GM19328 (cell line): ENCODE data around the gene FHIT.

Experiments
- ATAC-seq: cut with Tn5 transposase; IDR thresholded peaks from one replicate; pipeline ENCODE4 v1.9.1; 2021; ENCODE audit warnings: mild to moderate bottlenecking, moderate library complexity; ENCODE audit not compliant: unreplicated experiment

FHIT gene

GRCh38 chr3:60095516-60095915, 1155.7 kb downstream of the FHIT start:
- ATAC-seq, result no peak

- ATAC-seq, result no peak
Observed at GRCh38 chr3:60094392-60094947, 1156.8 kb downstream of the FHIT start.

- ATAC-seq, result no peak
Observed at GRCh38 chr3:60090548-60090947, 1160.7 kb downstream of the FHIT start.

GRCh38 chr3:60086811-60087210, 1164.4 kb downstream of the FHIT start:
- ATAC-seq, result no peak

GRCh38 chr3:60085649-60086048, 1165.6 kb downstream of the FHIT start:
- ATAC-seq, result no peak

DNA sequence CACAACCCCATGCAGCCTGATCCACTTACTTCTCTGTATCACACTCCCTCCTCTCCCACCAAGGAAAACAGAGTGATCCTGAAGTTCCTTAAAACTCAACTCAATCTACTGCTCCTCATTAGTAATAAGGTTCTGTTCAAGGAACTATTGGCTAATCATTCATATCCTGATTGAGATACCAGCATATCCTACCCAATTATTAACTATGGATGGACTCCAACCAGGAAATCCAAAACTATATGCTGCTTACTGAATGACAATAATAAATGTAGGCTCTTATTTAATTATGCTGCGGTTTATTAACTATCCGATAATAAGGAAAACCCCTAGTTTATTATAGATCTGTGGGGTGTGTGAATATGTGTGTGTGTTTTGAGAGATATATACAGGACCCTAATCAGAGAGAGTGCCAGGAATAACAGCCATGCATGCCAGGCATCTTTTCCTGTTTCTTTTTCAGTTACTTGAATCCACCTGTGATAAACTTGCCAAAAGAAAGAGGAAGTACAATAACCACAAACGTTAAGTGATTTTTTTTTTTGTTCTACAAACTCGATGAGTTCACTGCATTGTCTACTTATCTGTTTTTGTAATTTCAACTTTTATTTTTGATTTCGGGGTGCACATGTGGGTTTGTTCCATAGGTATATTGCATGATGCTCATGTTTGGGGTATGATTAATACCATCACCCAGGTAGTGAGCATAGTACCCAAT, 1169.7 kb downstream of the FHIT start:
- no peak for ATAC-seq

DNA sequence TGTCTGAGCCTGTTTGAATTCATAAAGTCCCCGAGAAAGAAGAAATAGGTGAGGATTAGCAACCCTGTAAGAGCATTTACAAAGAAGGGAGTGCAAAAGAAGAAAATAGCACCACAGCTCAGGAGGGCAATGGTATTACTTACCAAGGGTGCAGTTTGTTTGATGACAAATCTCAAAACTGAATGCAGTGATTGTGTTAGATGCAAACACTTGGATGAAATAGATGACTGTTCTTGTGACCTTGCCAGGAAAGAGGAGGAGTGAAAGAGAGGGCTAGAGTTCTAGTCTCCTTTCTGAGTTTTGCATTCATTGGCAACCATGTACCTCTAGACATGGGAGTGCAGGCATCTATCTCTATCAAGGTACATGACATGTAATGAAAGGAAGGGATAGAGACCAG, 1170.6 kb downstream of the FHIT start:
- no peak for ATAC-seq

DNA sequence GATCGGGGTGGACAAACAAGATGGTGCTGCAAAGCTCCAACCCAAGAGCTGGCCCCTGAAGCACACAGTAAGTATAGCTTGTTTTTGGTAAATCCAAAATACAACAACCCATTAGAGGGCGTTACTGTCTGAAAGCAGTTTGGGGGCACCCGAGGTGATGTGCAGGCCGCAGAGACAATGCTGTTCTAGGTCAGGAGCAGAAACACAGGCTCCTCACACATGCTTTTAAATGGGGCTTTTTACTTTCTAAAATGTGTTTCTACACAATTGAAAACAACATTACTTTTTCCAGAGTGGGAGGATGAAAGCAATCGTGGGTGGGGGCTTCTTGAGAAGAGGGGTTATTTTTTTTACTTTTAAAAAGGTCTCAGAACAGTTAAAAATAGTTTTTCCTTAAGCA, 1172.2 kb downstream of the FHIT start:
- ATAC-seq, result no peak

DNA sequence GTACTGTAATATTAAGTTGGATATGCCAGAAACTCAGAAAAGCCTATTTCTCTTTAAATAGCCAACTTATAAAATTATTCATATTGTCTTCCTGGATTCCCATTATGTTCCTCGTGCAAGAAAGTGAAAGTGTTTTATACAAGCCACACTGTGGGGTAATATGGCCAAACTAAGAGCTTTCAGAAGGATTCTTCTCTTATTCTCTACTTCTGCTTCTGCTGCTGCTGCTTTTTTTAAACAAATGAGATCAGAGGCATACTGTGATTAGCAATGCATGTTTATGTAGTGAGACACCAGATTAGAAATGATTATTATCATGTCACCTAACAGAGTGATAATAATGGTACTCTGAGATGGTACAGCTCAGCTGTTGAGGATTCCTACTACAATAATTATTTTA, 1174.9 kb downstream of the FHIT start:
- no peak for ATAC-seq

GRCh38 chr3:60073942-60074341, 1177.3 kb downstream of the FHIT start:
- ATAC-seq, result no peak

GRCh38 chr3:60073228-60073627, 1178.0 kb downstream of the FHIT start:
- ATAC-seq, result no peak

DNA sequence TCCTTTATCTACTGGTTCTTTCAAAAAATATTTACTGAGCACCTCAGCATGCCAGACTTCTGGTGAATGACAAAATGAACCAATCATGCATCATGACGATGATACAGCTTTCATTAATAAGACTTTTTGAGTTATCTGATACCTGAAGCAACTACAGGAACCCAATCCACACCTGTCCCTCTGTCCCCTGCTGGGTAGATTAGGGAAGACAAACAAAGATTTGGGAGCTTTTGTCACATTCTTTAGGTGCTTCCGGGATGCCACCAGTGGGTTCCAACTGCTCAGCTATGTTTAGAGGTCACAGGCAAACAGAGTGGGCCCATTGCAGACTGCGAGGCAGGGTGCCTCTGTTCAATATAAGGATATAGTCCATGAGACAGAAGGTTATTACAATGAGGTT, 1180.9 kb downstream of the FHIT start:
- no peak for ATAC-seq

DNA sequence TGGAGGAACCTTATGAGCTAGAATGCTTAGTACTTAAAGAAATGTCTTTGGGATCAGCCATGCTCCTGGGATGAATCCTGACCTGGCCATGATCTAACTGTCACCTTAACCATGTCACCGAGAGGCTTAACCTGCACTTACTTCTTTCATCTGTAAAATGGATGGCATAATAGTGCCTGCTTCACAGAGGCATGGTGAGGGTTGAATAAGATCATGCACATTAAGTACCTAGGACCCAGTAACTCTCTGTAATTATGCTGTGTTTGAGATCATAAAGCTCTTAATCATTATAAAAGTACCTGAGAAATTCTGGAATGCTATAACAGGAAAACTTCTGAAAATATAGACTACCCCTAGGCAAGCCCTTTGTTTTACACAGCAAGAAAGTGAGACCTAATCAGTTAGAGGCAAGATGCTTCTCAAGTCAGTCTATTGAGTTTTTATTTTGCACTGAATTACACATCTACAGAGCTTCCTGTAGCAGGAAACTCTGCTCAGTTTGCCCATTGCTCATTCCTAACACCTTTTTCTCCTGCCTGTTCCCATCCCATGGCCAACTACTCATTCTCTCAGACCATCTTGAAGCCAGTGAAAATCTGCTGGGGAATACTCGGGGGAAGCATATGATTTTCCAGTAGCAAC, 1185.9 kb downstream of the FHIT start:
- no peak for ATAC-seq

GRCh38 chr3:60064210-60065178, 1186.8 kb downstream of the FHIT start:
- ATAC-seq, result no peak

- no peak for ATAC-seq
Observed at GRCh38 chr3:60056404-60056803, 1194.8 kb downstream of the FHIT start.

DNA sequence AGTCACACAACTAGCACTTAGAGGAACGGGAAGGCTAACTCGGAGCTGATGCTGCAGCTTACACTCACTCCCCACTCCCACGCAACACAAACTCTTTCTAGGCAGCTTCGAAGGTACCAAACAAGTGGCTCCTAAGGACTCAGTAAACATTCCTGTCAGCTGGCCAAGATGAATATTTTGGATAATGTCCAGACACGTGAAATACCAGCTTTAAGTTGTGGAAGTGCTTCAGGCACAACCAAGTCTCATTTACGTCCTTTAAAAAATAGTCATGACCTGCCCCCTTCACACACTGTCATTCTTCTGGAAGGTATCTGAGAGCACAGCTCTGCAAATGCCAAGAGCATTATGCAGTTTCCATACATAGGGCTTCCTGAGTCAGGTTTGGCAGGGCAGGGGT, 1195.5 kb downstream of the FHIT start:
- no peak for ATAC-seq

- ATAC-seq, result no peak
Observed at GRCh38 chr3:60053526-60054265, 1197.6 kb downstream of the FHIT start.

DNA sequence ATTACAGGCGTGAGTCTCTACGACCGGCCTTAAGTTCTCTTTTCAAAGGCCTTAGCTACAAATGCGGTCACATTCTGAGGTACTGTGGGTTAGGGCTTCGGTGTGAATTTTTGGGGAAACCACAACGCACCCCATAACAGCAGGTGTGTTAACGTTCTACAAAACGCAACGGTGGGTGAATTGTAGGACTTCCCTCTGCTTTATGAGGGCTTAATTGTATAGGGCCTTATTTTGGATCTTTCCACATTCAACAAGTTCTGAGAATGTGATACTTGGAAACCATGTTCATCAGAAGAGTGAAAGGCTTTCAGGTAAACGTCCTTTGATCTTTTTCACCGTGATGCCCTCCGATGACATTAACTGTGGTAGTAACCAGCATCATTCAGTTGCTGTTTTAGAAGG, 1202.8 kb downstream of the FHIT start:
- no peak for ATAC-seq

DNA sequence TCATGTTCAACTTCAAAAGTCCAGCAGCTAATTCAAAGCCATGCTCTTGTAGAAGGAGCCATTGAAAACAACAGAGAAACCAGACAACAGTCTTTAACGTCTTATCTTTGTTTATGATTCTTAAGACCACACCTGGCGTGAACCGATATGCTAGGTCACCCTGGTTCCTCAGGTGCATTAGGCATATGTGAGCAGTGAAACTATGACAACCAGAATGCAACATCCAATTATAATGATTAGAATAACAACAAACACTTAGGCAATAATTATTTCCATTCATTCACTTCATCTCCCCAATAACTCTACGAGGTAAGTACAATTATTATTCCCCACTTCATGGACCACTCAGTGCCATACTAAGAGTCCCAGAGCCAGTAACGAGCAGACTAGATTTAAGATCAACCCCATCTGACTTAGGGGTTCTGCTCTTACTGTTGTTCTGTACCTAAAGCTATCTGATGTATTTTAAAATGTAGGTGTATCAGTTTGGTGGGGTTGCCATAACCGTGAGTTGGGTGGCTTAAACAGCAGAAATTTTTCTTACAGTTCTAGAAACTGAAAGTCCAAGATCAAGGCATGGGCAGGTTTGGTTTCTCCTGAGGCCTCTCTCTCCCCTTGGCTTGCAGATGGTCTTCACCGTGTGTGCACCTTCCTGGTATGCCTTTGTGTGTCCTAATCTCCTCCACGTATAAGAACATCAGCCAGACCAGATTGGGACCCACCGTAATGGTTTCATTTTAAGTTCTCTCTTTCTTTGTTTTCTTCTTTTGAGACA, 1203.6 kb downstream of the FHIT start:
- no peak for ATAC-seq

- ATAC-seq, result no peak
Observed at GRCh38 chr3:60046210-60046609, 1205.0 kb downstream of the FHIT start.
